Measurements from ENCODE around the gene TAX1BP1.
"Not testable (repeated sequence)": the region's sequence is repeated elsewhere in the genome, so short reads cannot be mapped to it uniquely, and the experiment has no call there.

TAX1BP1 gene

GRCh38 chr7:27843584-27844305, 103.8 kb downstream of the TAX1BP1 start:
- DNase-seq (ENCODE audit: low read depth in 2 of 2) = no peak

GRCh38 chr7:27846388-27846787, 106.4 kb downstream of the TAX1BP1 start:
- DNase-seq (ENCODE audit: low read depth in 2 of 2) = no peak

- DNase-seq (ENCODE audit: low read depth in 2 of 2) = no peak
Observed at GRCh38 chr7:27850531-27850930, 110.6 kb downstream of the TAX1BP1 start.

- not testable (repeated sequence) for DNase-seq (ENCODE audit: low read depth in 2 of 2)
Observed at GRCh38 chr7:27856703-27857485, 116.9 kb downstream of the TAX1BP1 start.

- no peak for DNase-seq (ENCODE audit: low read depth in 2 of 2)
Observed at GRCh38 chr7:27860800-27861199, 120.8 kb downstream of the TAX1BP1 start.

DNA sequence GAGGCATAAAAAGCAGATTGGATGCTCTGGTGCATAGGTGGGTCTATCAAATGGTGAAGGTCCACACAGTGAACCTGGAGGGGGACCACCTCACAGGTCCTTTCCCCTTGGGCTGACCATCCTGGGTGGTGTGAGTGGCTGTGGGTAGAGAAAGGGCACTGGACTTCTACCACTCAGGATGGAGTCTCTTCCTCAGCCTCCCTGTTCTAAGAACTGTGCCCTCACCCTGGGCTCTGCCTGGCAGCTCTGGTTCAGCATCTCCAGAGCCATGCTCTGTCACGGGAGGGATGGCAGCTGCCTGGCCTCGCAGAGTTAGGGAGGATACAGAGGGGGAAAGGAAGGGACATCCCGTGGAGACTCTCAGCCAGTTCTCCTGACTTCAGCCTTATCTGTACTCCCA, 121.8 kb downstream of the TAX1BP1 start:
- no peak for DNase-seq (ENCODE audit: low read depth in 2 of 2)

- DNase-seq (ENCODE audit: low read depth in 2 of 2) = no peak
Observed at GRCh38 chr7:27863880-27864279, 123.9 kb downstream of the TAX1BP1 start.

GRCh38 chr7:27866256-27866655, 126.3 kb downstream of the TAX1BP1 start:
- DNase-seq (ENCODE audit: low read depth in 2 of 2) = no peak

DNA sequence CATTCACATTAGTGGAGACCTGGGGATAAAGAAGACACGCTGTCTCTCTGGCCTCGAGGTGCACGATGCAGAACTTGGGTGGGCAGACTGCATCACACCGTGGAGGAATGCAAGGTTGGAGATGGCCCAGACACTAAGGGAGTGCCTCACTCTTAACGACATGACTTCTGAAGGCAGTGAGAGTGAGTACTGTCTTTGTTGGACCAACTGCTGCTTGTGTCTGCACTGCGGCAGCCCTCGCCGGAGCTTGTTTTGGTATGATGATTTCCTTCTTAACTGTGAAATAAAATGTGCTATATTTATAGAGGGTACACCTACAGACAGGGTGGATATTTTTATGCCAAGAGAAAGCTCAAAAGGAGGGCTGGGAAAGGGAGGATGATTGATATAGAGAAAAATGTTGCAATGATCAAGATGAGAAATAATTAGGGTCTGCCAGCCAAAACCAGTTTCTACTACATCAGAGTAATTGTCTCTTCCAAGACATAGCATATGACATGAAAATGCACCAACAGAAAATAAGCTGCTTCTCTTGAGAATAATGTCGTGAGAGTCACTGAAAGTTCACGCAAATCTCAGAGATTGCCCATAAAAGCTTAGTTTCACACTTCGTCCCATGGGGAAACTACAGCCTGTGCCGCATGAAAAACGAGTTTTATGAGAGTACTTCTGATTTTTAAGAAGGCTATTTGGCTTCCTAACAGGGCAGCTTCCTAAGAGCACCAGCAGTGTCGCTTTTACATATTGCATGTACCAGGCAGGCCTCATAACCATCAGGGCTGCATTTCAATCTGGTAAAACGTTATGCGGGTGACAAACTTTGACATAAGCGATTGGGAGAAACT, 127.1 kb downstream of the TAX1BP1 start:
- no peak for DNase-seq (ENCODE audit: low read depth in 2 of 2)

- no peak for DNase-seq (ENCODE audit: low read depth in 2 of 2)
Observed at GRCh38 chr7:27868131-27868550, 128.2 kb downstream of the TAX1BP1 start.

DNA sequence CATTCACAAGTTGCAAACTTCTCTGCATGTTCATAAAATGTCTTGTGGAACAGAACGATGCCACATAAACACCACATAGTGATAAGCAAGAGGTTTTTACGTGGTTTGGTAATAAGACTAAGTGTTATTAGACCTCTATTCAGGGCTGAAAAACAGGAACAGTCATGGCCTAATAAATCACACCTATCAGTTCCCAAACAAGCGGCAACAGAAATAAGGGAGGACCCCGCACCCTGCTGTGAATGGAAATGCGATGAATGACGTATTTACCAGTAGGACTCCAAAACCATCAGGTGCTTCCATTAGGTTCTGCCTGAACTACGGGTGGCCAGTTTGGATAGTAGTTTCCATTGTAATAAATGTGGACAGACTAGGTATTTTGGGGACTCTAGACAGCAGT, 129.1 kb downstream of the TAX1BP1 start:
- DNase-seq (ENCODE audit: low read depth in 2 of 2) = no peak

DNA sequence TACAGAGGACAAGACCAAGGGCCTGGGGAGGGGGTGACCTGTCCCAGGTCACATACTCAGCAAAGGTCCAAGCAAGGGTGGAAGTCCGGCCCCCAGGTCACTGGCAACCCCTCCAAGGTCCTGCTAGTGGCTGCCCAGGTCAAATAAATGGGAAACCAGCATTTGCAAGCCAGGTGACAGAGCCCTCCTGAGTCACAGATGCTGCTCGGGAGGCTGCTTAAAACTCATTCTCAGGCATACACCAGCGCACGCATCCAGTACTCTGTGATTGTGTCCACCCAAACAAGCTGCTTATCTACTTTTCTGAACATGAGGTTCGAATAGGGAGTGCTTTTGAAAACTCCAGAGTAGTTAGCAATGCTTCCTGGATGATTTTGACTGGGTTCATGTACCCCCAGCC, 130.6 kb downstream of the TAX1BP1 start:
- no peak for DNase-seq (ENCODE audit: low read depth in 2 of 2)

DNA sequence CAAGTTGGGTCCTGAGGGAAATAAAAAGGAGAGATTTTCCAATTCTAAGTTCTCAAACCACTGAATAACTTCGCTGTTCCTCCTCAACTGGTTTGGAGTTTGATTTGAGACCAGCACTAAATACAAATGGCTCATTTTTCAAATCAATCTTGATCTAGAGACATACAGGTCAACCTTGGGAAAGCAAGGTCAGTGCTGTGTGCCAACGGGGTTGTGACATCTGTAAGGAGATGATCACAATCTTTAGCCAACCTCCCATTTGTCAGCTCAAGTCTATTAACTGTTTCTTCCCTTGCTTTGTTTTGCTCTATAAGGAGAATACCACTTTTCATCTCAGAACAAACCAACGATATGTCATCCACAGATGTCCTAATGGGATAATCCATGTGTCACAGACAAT, 131.1 kb downstream of the TAX1BP1 start:
- no peak for DNase-seq (ENCODE audit: low read depth in 2 of 2)

DNA sequence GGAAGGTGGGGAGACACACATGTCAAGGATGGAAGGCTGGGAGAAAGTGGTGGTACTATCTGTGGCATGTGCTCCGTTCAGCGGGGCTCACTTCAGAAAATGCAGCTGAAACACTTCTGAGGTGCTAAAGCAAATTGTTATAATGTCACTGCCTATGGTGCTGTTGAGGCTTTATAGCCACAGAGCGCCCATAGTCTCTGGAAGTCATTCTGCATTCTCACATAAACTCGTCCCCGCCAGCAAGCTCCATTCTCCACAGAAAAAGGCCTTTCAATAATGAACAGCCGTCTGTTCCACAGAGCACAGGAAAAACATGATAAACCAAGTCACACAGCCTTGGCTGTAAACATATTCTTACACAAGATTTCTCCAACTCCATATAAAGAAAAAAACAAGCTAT, 131.9 kb downstream of the TAX1BP1 start:
- DNase-seq (ENCODE audit: low read depth in 2 of 2) = no peak

DNA sequence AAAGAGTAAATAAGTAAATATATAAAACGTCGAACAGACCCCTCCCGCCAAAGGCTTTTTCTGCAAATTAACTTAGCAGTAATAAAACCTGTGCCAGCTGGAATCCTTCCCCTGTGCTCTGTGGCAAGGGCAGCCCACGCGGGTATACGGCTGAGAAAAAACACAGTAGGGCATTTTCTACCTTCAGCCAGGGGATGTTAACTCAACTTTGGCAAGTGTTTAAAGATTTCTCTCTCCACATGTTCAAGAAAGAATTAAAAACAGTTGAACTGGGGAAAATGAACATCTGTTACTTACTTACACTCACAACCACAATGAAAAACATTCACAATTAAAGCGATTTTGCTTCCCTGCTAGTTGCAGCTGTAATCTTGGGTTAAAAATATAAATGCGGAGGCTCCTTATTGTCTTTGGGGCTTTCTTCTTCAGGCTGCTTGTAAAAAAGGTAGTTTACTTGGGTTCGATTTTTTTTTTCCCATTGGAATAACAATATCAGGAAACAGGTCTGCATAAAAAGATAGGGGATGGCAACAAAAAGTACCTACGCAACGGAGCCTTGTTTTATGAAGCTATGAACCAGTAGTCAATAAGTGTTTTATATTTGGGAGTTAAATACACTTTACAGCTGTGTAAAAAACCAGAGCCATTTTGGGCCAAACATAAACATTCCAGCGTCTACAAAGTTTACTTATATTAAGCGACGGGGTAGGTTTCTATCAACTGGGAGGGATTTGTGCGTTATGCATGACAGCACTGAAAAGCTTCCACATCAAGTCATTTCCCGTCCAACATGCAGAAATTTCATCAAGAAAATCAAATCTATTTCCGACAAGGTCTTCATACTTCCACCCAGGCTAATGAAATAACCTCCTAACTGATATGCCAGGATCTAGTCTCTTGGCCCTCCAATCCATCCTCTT, 132.7 kb downstream of the TAX1BP1 start:
- no peak for DNase-seq (ENCODE audit: low read depth in 2 of 2)

DNA sequence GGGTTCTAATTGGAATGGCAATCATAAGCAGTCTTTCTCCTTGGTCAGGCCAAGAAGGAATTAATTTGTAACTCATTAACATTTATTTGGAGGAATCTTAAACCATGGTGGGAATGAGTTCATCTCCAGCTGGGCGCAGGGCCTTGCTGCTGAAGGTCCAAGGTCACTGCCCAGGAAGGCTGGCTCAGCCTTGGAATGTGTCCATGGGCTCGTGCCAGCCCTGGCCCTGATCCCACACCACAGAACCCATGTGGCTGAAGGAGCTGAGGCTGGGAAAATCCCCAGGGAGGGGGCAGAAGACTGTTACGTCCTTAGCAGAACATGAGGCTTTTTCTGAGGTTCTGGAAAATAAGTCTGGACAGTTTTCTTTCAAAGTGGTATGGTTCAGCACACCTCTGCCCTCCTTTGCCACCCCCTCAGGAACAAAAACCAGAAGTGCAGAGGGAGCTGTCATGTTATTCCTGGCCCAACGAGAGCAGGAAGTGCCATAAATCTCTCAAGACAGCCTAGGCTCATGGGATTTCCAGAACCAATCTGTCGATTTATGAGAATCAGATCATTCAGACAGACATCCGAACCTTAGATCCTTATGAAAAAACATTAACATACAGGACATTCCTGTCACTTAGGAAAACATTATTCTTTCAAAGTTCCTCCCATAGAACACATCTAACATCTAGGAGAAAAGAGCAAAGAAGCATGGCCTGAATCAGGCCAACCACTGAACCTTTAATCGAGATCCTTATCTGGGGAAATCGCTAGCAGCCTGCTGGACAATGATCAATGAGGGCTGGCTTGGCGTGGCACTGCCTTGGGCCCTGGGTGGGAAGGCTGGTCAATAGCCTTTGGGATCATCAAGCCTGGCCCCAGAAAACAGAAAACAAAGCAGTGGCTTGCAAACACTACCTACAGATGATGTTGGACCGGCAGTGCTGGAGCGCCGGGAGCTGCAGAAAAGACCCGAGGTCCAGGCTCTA, 134.3 kb downstream of the TAX1BP1 start:
- no peak for DNase-seq (ENCODE audit: low read depth in 2 of 2)

- no peak for DNase-seq (ENCODE audit: low read depth in 2 of 2)
Observed at GRCh38 chr7:27875061-27875460, 135.1 kb downstream of the TAX1BP1 start.

GRCh38 chr7:27875832-27876231, 135.9 kb downstream of the TAX1BP1 start:
- DNase-seq (ENCODE audit: low read depth in 2 of 2) = no peak

DNA sequence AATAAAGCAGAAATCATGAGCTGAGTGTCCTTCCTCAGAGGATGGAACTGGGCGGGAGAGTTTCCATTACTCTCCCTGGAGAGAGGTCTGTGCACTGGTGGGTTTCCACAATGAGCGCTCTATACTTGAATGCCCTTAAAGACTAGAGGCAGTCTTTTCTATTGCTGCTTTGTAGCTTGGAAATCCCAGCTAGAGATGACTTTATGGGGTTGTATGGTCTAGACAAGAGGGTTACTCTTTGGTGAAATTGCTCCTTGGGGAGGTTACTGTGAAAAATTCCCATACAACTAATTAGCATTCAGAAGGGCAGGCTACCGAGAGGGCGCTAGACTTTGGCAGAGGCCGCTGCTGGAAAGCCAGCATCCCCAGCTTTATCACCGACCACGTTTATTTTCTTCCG, 136.8 kb downstream of the TAX1BP1 start:
- DNase-seq (ENCODE audit: low read depth in 2 of 2) = no peak
